AG04450 (cell line): ENCODE data around the gene MAGEA9. TPM values are rescaled to one million over a fixed set of nuclear protein-coding genes. Genes with fewer than 3 reads are reported as not detected.
"Not testable (repeated sequence)": the region's sequence is repeated elsewhere in the genome, so short reads cannot be mapped to it uniquely, and the experiment has no call there.

ENCODE experiments used
- CTCF ChIA-PET: fragments of 300-600, 350-600 bp; formaldehyde crosslinking; extraction: SDS; loops from one replicate; lab custom pipeline; 2022; ENCODE audit warnings: antibody characterized with exemption, inconsistent platforms; lab: Charles Lee
- POLR2A ChIA-PET: fragments of 350-600 bp; formaldehyde crosslinking; extraction: SDS; loops from one replicate; lab custom pipeline; 2021; ENCODE audit warnings: antibody characterized with exemption, inconsistent platforms; lab: Yijun Ruan, JAX
- DNase-seq: peaks from one replicate; pipeline ENCODE4 v3.0.0-alpha.2; 2011; ENCODE audit warnings: low read depth, low spot score
- H3K27ac ChIP-seq: one replicate; pipeline ENCODE4 v1.5.1; 2012; ENCODE audit warnings: low read depth, low read length, control low read depth
- H3K27me3 ChIP-seq: one replicate; pipeline ENCODE4 v1.6.0; 2012; ENCODE audit warnings: low read length; ENCODE audit not compliant: control insufficient read depth, insufficient read depth
- H3K4me3 ChIP-seq: 2 replicates; pipeline ENCODE4 v1.5.1; 2011; ENCODE audit warnings: mild to moderate bottlenecking, low read depth, low read length, control low read depth
- H3K9me3 ChIP-seq: 2 replicates; pipeline ENCODE4 v1.5.1; 2012; ENCODE audit warnings: low read length; ENCODE audit not compliant: control insufficient read depth, insufficient read depth
- polyA plus RNA-seq: library from polyadenylated mRNA; depleted of rRNA; stranded (reverse); fragments of >200 nt; gene quantifications from 2 replicates; pipeline ENCODE4 v1.2.3, GENCODE V29; 2011
- TF ChIP-seq, protein P1 (sequence below): IDR thresholded peaks from 2 replicates; pipeline ENCODE4 v1.5.1; 2011; ENCODE audit warnings: low read depth, low read length, control low read depth, inconsistent platforms

MAGEA9 gene
- polyA plus RNA-seq, 1 experiment: not detected

GRCh38 chrX:149759824-149760223 lies 21.9 kb upstream of the MAGEA9 start:
- TF ChIP-seq, protein P1, sequence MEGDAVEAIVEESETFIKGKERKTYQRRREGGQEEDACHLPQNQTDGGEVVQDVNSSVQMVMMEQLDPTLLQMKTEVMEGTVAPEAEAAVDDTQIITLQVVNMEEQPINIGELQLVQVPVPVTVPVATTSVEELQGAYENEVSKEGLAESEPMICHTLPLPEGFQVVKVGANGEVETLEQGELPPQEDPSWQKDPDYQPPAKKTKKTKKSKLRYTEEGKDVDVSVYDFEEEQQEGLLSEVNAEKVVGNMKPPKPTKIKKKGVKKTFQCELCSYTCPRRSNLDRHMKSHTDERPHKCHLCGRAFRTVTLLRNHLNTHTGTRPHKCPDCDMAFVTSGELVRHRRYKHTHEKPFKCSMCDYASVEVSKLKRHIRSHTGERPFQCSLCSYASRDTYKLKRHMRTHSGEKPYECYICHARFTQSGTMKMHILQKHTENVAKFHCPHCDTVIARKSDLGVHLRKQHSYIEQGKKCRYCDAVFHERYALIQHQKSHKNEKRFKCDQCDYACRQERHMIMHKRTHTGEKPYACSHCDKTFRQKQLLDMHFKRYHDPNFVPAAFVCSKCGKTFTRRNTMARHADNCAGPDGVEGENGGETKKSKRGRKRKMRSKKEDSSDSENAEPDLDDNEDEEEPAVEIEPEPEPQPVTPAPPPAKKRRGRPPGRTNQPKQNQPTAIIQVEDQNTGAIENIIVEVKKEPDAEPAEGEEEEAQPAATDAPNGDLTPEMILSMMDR: no peak
- Histone ChIP-seq H3K9me3 (no peaks in the 10 kb centered on the region), H3K4me3 (no peak overlapping the region), H3K27me3 (no peaks in the 10 kb centered on the region), H3K27ac (no peak overlapping the region)
- ChIA-PET CTCF (no interaction called here), POLR2A (no interaction called here)
- DNase-seq: no peak

GRCh38 chrX:149760965-149761364 lies 20.8 kb upstream of the MAGEA9 start:
- DNase-seq: no peak
- Histone ChIP-seq H3K9me3 (no peaks in the 10 kb centered on the region), H3K27ac (no peak overlapping the region), H3K27me3 (no peaks in the 10 kb centered on the region), H3K4me3 (no peak overlapping the region)
- CTCF ChIA-PET: no interaction called here
- TF ChIP-seq, protein P1: no peak
- POLR2A ChIA-PET: no interaction called here

GRCh38 chrX:149761858-149762674 lies 19.7 kb upstream of the MAGEA9 start:
- CTCF ChIA-PET, POLR2A ChIA-PET, H3K27ac ChIP-seq, H3K9me3 ChIP-seq, H3K27me3 ChIP-seq, H3K4me3 ChIP-seq, DNase-seq: not testable (repeated sequence)

DNA sequence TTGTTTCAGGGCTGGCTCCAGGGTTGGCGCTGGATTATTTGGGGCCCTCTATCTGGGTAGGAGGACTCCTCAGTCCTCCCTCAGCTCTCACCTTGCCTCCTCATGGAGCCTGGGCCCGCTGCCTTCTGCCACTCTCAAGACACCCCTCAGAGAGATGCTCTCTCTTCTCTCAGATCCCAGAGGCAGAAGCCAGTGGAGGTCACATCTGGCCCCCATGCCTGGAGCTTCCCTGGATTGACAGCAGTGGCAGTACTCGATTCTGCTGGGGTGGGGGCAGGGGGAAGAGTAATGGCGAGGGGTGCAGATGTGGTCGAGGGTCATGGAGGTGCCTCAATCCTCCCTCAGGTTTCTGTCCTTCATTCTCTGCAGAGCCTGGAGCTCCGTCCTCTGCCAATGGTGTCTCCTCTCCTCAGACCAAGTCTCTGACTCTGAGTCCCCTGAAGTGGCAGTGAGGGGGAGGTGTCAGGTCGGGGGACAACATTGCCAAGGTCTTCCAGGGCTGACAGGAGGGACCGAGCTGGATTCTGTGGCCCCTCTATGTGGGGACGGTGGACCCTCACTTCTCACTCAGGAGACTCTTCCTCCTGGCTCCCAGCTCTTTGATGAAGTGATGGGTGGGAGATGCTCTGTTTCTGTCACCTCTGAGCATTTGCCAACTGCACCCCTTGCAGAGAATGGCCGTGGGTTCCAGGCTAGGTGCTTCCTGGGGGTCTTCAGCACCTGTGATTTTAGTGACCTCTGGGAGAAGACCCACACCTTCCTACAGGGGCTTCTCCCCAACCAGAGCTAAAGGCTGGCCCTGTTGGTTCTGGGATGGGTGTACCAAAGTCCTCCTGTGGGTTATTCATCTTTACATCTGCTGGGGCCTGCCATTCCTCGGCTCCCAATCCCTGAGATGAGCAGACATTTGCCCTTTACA lies 18.8 kb upstream of the MAGEA9 start:
- no peaks in the 10 kb centered on the region for H3K9me3 ChIP-seq
- no peaks in the 10 kb centered on the region for H3K27me3 ChIP-seq
- no peak overlapping the region for H3K27ac ChIP-seq
- TF ChIP-seq, protein P1: no peak
- ChIA-PET CTCF (no interaction called here), POLR2A (no interaction called here)
- H3K4me3 ChIP-seq: no peak overlapping the region
- no peak for DNase-seq

GRCh38 chrX:149770344-149770743 lies 11.4 kb upstream of the MAGEA9 start:
- H3K27me3 ChIP-seq, DNase-seq, CTCF ChIA-PET, POLR2A ChIA-PET, H3K27ac ChIP-seq, H3K9me3 ChIP-seq, H3K4me3 ChIP-seq: not testable (repeated sequence)

DNA sequence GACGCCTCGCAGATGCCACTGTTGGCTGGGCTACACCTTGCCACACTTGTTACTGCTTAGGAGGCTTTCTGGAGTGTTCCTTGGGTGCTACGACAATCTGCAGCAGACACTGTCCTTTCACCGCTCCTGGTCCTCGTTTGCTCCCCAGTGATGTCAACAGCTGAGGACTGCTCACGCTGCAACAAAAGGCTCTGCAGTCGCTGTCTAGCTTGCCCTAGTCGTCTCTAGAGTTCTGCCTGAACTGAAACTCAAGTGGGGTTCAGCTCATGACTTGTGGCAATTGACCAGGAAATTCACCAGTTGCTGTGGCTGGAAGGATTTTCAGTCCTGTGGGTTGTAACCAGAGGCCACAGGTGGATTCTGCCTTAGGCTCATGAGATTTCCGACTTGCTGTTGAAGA lies 8.7 kb upstream of the MAGEA9 start:
- CTCF ChIA-PET, H3K27ac ChIP-seq, DNase-seq, POLR2A ChIA-PET, H3K9me3 ChIP-seq, H3K4me3 ChIP-seq, H3K27me3 ChIP-seq: not testable (repeated sequence)

- DNase-seq, H3K27me3 ChIP-seq, H3K4me3 ChIP-seq, CTCF ChIA-PET, H3K9me3 ChIP-seq, POLR2A ChIA-PET, H3K27ac ChIP-seq: not testable (repeated sequence)
Observed at GRCh38 chrX:149773768-149774167, 8.0 kb upstream of the MAGEA9 start, which contains the start of gene HSFX1. TSS of gene HSFX1 (plus strand) at chrX:149774068. CDS start at chrX:149774682, 614 bp downstream.

DNA sequence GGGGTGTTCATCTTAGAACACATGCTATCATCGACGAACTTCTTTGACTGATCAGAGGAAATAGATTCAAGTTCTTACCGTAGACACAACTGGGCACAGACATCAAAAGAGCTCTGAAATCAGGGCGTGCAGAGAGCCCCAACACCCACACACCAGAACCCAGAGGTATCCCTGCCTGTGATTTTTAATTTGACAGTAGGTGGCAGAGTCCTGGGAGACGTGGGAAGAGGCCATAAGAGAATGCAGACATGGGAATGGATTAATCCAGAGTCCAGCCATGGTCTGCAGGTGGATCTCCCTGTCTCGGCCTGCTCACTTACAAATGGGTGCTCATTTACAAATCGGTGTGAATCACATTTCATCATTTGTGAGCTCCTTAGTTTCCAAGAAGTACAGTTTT lies 3.7 kb upstream of the MAGEA9 start:
- POLR2A ChIA-PET, CTCF ChIA-PET, H3K27me3 ChIP-seq, H3K4me3 ChIP-seq, H3K27ac ChIP-seq, DNase-seq, H3K9me3 ChIP-seq: not testable (repeated sequence)

DNA sequence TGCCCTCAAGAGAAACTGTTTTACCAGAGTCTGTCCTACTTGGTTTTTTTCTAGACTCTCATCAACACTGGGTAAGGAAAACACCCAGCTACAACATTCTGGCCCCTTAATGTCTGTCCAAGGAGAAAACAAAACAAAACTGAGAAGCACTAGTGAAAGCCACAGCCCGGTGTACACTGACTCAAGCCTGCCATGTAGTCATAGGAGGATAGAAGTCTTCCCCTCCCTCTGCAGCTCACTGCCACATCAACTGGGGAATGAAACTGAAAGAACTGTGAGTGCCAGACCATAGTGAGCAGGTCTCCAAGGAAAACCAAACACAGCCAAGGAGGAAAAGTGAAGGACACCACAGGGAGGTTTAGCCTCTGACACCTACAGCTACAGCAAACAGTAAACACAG lies 13.8 kb downstream of the MAGEA9 start:
- H3K27ac ChIP-seq, H3K9me3 ChIP-seq, H3K27me3 ChIP-seq, DNase-seq, H3K4me3 ChIP-seq, CTCF ChIA-PET, POLR2A ChIA-PET: not testable (repeated sequence)
